ENCODE results near the gene CKAP5.
A peak's percentile ranks its signal among the peaks of the same experiment; 100 is the strongest.

Gene CKAP5

DNA sequence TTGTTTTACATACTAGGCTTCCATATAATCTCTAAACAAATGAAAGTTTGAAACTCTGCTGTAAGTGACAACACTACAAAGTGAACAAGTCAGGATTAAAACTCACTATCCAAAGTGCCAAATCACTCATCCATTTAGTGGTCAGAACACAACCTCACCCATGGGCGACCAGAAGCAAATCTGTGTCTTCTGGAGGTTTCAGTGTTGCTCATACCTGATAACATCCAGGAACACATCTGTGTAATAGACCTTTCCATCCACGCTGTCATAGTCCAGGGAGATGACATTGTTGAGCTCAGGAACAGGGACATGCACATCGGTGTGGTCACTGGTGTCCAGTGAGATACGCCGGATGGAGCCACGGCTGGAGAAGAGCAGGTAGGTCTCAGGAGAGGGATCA is 28.5 kb upstream of the CKAP5 start:
- TF ChIP-seq, protein P1, sequence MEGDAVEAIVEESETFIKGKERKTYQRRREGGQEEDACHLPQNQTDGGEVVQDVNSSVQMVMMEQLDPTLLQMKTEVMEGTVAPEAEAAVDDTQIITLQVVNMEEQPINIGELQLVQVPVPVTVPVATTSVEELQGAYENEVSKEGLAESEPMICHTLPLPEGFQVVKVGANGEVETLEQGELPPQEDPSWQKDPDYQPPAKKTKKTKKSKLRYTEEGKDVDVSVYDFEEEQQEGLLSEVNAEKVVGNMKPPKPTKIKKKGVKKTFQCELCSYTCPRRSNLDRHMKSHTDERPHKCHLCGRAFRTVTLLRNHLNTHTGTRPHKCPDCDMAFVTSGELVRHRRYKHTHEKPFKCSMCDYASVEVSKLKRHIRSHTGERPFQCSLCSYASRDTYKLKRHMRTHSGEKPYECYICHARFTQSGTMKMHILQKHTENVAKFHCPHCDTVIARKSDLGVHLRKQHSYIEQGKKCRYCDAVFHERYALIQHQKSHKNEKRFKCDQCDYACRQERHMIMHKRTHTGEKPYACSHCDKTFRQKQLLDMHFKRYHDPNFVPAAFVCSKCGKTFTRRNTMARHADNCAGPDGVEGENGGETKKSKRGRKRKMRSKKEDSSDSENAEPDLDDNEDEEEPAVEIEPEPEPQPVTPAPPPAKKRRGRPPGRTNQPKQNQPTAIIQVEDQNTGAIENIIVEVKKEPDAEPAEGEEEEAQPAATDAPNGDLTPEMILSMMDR (IDR thresholded peaks at IDR 0.05; ENCODE audit: insufficient read depth, low read depth, low read length, missing control alignments) = no peak
- H3K4me3 ChIP-seq (ENCODE audit: low read length) = no peak overlapping the region
- no peak for DNase-seq (ENCODE audit: low read depth)

DNA sequence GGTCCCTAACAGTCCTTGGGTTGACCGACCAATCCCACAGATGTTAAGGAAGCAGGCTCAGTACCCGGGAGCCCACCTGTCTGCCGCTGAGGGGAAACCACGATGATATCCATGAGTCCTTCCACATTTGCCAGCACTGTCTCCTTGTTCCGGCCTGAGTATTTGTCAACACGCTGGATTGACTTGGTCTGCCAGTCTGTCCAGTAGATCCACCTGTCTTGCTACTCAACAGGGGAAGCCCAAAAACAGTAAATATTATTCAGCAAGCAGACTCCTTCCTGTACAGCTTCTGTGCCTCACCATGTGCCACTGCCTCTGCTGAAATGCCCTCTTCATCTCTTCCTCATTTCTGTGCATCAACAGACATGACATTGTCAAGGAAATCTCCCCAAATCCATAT is 22.8 kb upstream of the CKAP5 start:
- DNase-seq (ENCODE audit: low read depth) = peak; percentile 20
- TF ChIP-seq, protein P1 (IDR thresholded peaks at IDR 0.05; ENCODE audit: insufficient read depth, low read depth, low read length, missing control alignments) = no peak
- H3K4me3 ChIP-seq (ENCODE audit: low read length) = no peak overlapping the region

DNA sequence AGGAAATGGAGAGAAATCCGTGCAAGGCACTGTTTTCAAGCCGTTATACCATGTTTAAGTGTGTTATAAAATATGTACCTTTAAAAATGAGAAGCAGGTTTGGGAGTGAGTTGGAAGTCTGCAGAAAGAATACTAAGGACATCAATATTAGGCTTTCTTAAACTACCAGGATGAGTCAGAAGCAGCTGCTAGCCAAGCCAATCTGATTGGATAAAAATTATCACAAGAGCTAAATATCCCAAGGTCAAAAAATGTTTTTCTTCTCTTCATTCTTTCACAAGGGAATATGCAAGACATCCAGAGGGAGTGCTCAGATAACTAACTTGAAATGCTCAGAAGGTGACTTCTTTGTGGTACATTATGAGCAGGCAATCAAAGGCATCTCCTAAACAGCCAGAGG is 19.3 kb upstream of the CKAP5 start:
- TF ChIP-seq, protein P1 (IDR thresholded peaks at IDR 0.05; ENCODE audit: insufficient read depth, low read depth, low read length, missing control alignments) = no peak
- H3K4me3 ChIP-seq (ENCODE audit: low read length) = no peak overlapping the region
- DNase-seq (ENCODE audit: low read depth) = peak; percentile 7

DNA sequence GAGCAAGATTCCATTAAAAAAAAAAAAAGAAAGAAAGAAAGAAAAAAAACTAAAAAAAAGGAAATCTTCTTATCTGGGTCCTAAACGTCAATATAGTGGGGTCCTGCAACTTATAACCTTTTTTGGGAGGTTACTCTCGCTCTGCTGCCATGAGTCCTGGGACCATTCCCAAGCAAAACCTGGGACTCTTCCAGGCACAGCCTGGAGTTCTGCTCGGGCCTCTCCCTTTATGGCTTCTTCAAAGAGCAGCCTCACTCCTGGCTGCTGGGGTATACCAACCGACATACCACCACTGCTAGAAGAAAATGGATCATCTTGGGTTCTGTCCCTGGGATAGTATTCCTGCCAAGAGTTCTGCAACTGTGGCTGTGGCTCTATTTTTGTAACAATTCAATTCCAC is 14.1 kb upstream of the CKAP5 start:
- DNase-seq (ENCODE audit: low read depth) = no peak
- TF ChIP-seq, protein P1 (IDR thresholded peaks at IDR 0.05; ENCODE audit: insufficient read depth, low read depth, low read length, missing control alignments) = no peak
- no peak overlapping the region for H3K4me3 ChIP-seq (ENCODE audit: low read length)

GRCh38 chr11:46858920-46859546 is 13.0 kb upstream of the CKAP5 start:
- no peak overlapping the region for H3K4me3 ChIP-seq (ENCODE audit: low read length)
- DNase-seq (ENCODE audit: low read depth) = no peak
- TF ChIP-seq, protein P1 (IDR thresholded peaks at IDR 0.05; ENCODE audit: insufficient read depth, low read depth, low read length, missing control alignments) = no peak

- DNase-seq (ENCODE audit: low read depth) = no peak
- H3K4me3 ChIP-seq (ENCODE audit: low read length) = no peak overlapping the region
- TF ChIP-seq, protein P1 (IDR thresholded peaks at IDR 0.05; ENCODE audit: insufficient read depth, low read depth, low read length, missing control alignments) = no peak
These were observed 11.6 kb upstream of the CKAP5 start for GRCh38 chr11:46857666-46858065.
